Raji (cell line): ENCODE measurements around the gene OASL.

ENCODE experiments used
- POLR2A ChIP-seq: IDR thresholded peaks from 2 replicates; pipeline ENCODE4 v1.6.1; 2011; ENCODE audit warnings: low read depth, low read length, control low read depth; ENCODE audit not compliant: insufficient read depth

Gene OASL

GRCh38 chr12:120972870-120973543 lies 66.0 kb downstream of the OASL start:
- no peak for TF ChIP-seq POLR2A

GRCh38 chr12:120971299-120972180 lies 67.5 kb downstream of the OASL start:
- no peak for TF ChIP-seq POLR2A

- no peak for TF ChIP-seq POLR2A
Measured at GRCh38 chr12:120970310-120970709, 68.7 kb downstream of the OASL start.
